ENCODE data around the gene KRT76.
"Not testable (repeated sequence)": the region's sequence is repeated elsewhere in the genome, so short reads cannot be mapped to it uniquely, and the experiment has no call there.

Gene KRT76

GRCh38 chr12:52755533-52755932 lies 21.6 kb downstream of the KRT76 start:
- no peak for DNase-seq

- no peak for DNase-seq
Observed at GRCh38 chr12:52754135-52754534, 23.0 kb downstream of the KRT76 start.

GRCh38 chr12:52753283-52753682 lies 23.9 kb downstream of the KRT76 start:
- DNase-seq: no peak

- no peak for DNase-seq
Observed at GRCh38 chr12:52752516-52752915, 24.6 kb downstream of the KRT76 start.

GRCh38 chr12:52751795-52752194 lies 25.4 kb downstream of the KRT76 start:
- DNase-seq: no peak

GRCh38 chr12:52750532-52750931 lies 26.6 kb downstream of the KRT76 start:
- DNase-seq: not testable (repeated sequence)

GRCh38 chr12:52749827-52750226 lies 27.3 kb downstream of the KRT76 start:
- DNase-seq: no peak

- no peak for DNase-seq
Observed at GRCh38 chr12:52748578-52748977, 28.6 kb downstream of the KRT76 start.

GRCh38 chr12:52745554-52745953 lies 31.6 kb downstream of the KRT76 start:
- DNase-seq: no peak

GRCh38 chr12:52744493-52745156 lies 32.5 kb downstream of the KRT76 start:
- no peak for DNase-seq

GRCh38 chr12:52742822-52743457 lies 34.2 kb downstream of the KRT76 start:
- DNase-seq: no peak

- no peak for DNase-seq
Observed at GRCh38 chr12:52742196-52742580, 35.0 kb downstream of the KRT76 start.

- peak; percentile 7 to 37 for DNase-seq
Observed at GRCh38 chr12:52741375-52742195, 35.6 kb downstream of the KRT76 start.

GRCh38 chr12:52740584-52740983 lies 36.6 kb downstream of the KRT76 start:
- DNase-seq: no peak

GRCh38 chr12:52739963-52740362 lies 37.2 kb downstream of the KRT76 start:
- DNase-seq: no peak

GRCh38 chr12:52735816-52736632 lies 41.1 kb downstream of the KRT76 start:
- DNase-seq: no peak

- DNase-seq: no peak
Observed at GRCh38 chr12:52735106-52735505, 42.0 kb downstream of the KRT76 start.

- DNase-seq: no peak
Observed at GRCh38 chr12:52730793-52731192, 46.4 kb downstream of the KRT76 start.

GRCh38 chr12:52730383-52730782 lies 46.8 kb downstream of the KRT76 start:
- no peak for DNase-seq

- DNase-seq: no peak
Observed at GRCh38 chr12:52729147-52729546, 48.0 kb downstream of the KRT76 start.

- DNase-seq: no peak
Observed at GRCh38 chr12:52728374-52728773, 48.8 kb downstream of the KRT76 start.

GRCh38 chr12:52727037-52727436 lies 50.1 kb downstream of the KRT76 start:
- no peak for DNase-seq

- DNase-seq: no peak
Observed at GRCh38 chr12:52726451-52726850, 50.7 kb downstream of the KRT76 start.

Measured in AML-193 (cell line).